HUES48 (cell line): Measurements from ENCODE around the gene SGPP2.

ENCODE experiments used
- H3K27ac ChIP-seq: one replicate; pipeline ENCODE4 v1.7.0; 2013; ENCODE audit warnings: low read depth, low read length, inconsistent platforms
- H3K27me3 ChIP-seq: 2 replicates; pipeline ENCODE4 v1.6.1; 2013; ENCODE audit warnings: mild to moderate bottlenecking, low read length; ENCODE audit not compliant: control insufficient read depth, insufficient read depth
- H3K36me3 ChIP-seq: 2 replicates; pipeline ENCODE4 v1.6.1; 2013; ENCODE audit warnings: low read length; ENCODE audit not compliant: control insufficient read depth, insufficient read depth
- H3K4me1 ChIP-seq: 2 replicates; pipeline ENCODE4 v1.6.1; 2013; ENCODE audit warnings: mild to moderate bottlenecking, low read length; ENCODE audit not compliant: control insufficient read depth, insufficient read depth
- H3K4me3 ChIP-seq: 2 replicates; pipeline ENCODE4 v1.5.1; 2013; ENCODE audit warnings: mild to moderate bottlenecking, low read depth, low read length
- H3K9ac ChIP-seq: 2 replicates; pipeline ENCODE4 v1.6.1; 2013; ENCODE audit warnings: mild to moderate bottlenecking, low read depth, low read length, moderate library complexity
- H3K9me3 ChIP-seq: 2 replicates; pipeline ENCODE4 v1.6.1; 2013; ENCODE audit warnings: low read length; ENCODE audit not compliant: control insufficient read depth, insufficient read depth

Gene SGPP2

GRCh38 chr2:222470802-222471468, 46.6 kb downstream of the SGPP2 start:
- Histone ChIP-seq H3K4me1 (peaks cover 23% of the 10 kb centered on the region), H3K36me3 (no peaks in the 10 kb centered on the region), H3K27ac (peak overlapping the region; percentile 48), H3K27me3 (peaks cover 4% of the 10 kb centered on the region), H3K4me3 (no peak overlapping the region), H3K9me3 (no peaks in the 10 kb centered on the region), H3K9ac (no peak overlapping the region)

GRCh38 chr2:222477962-222478608, 53.7 kb downstream of the SGPP2 start:
- no peaks in the 10 kb centered on the region for H3K9me3 ChIP-seq
- no peak overlapping the region for H3K27ac ChIP-seq
- no peaks in the 10 kb centered on the region for H3K36me3 ChIP-seq
- H3K27me3 ChIP-seq, result peaks cover 51% of the 10 kb centered on the region
- peaks cover 8% of the 10 kb centered on the region; the same call in 1 of the 2 replicates for H3K4me1 ChIP-seq
- H3K4me3 ChIP-seq, result peak overlapping the region; percentile 50
- H3K9ac ChIP-seq, result no peak overlapping the region

GRCh38 chr2:222479859-222480258, 55.5 kb downstream of the SGPP2 start:
- H3K4me1 ChIP-seq, result peaks cover 8% of the 10 kb centered on the region; the same call in 1 of the 2 replicates

GRCh38 chr2:222480497-222480896, 56.2 kb downstream of the SGPP2 start:
- H3K9me3 ChIP-seq, result no peaks in the 10 kb centered on the region
- peaks cover 8% of the 10 kb centered on the region; the same call in 1 of the 2 replicates for H3K4me1 ChIP-seq
- H3K27me3 ChIP-seq, result peaks cover 73% of the 10 kb centered on the region
- H3K36me3 ChIP-seq, result no peaks in the 10 kb centered on the region
- H3K9ac ChIP-seq, result no peak overlapping the region
- H3K27ac ChIP-seq, result no peak overlapping the region
- no peak overlapping the region for H3K4me3 ChIP-seq

More at GRCh38 chr2:222479859-222480258, 55.5 kb downstream of the SGPP2 start:
- Histone ChIP-seq H3K4me3 (no peak overlapping the region), H3K9me3 (no peaks in the 10 kb centered on the region), H3K27me3 (peaks cover 69% of the 10 kb centered on the region), H3K27ac (no peak overlapping the region), H3K36me3 (no peaks in the 10 kb centered on the region), H3K9ac (no peak overlapping the region)

GRCh38 chr2:222481941-222482340, 57.6 kb downstream of the SGPP2 start:
- peaks cover 8% of the 10 kb centered on the region; the same call in 1 of the 2 replicates for H3K4me1 ChIP-seq
- H3K36me3 ChIP-seq, result no peaks in the 10 kb centered on the region
- H3K27ac ChIP-seq, result no peak overlapping the region
- H3K9ac ChIP-seq, result no peak overlapping the region
- H3K9me3 ChIP-seq, result no peaks in the 10 kb centered on the region
- no peak overlapping the region for H3K4me3 ChIP-seq
- H3K27me3 ChIP-seq, result peaks cover 75% of the 10 kb centered on the region

- Histone ChIP-seq H3K9ac (no peak overlapping the region), H3K27ac (no peak overlapping the region), H3K4me3 (no peak overlapping the region), H3K4me1 (peaks cover 2% of the 10 kb centered on the region; the same call in 1 of the 2 replicates), H3K36me3 (no peaks in the 10 kb centered on the region), H3K27me3 (peaks cover 78% of the 10 kb centered on the region), H3K9me3 (no peaks in the 10 kb centered on the region)
Observed at GRCh38 chr2:222483513-222484039, 59.2 kb downstream of the SGPP2 start.

GRCh38 chr2:222485367-222486211, 61.2 kb downstream of the SGPP2 start:
- peak overlapping the region; percentile 45 for H3K27ac ChIP-seq
- H3K27me3 ChIP-seq, result peaks cover 61% of the 10 kb centered on the region
- no peak overlapping the region for H3K9ac ChIP-seq
- no peaks in the 10 kb centered on the region for H3K4me1 ChIP-seq
- H3K36me3 ChIP-seq, result no peaks in the 10 kb centered on the region
- H3K4me3 ChIP-seq, result no peak overlapping the region
- no peaks in the 10 kb centered on the region for H3K9me3 ChIP-seq

GRCh38 chr2:222490131-222490530, 65.8 kb downstream of the SGPP2 start:
- no peaks in the 10 kb centered on the region for H3K36me3 ChIP-seq
- no peak overlapping the region for H3K9ac ChIP-seq
- no peaks in the 10 kb centered on the region for H3K4me1 ChIP-seq
- peaks cover 11% of the 10 kb centered on the region for H3K9me3 ChIP-seq
- H3K27me3 ChIP-seq, result peaks cover 18% of the 10 kb centered on the region; the same call in 1 of the 2 replicates
- H3K27ac ChIP-seq, result no peak overlapping the region
- no peak overlapping the region for H3K4me3 ChIP-seq

- Histone ChIP-seq H3K9me3 (peaks cover 11% of the 10 kb centered on the region), H3K9ac (no peak overlapping the region), H3K4me3 (no peak overlapping the region), H3K27ac (no peak overlapping the region), H3K36me3 (no peaks in the 10 kb centered on the region), H3K4me1 (no peaks in the 10 kb centered on the region), H3K27me3 (0 out of 2 replicates have a peak, but pooled peaks cover 3% of the 10 kb centered on the region)
Observed at GRCh38 chr2:222492683-222493082, 68.3 kb downstream of the SGPP2 start.

- Histone ChIP-seq H3K9ac (no peak overlapping the region), H3K27me3 (no peaks in the 10 kb centered on the region), H3K4me1 (no peaks in the 10 kb centered on the region), H3K27ac (no peak overlapping the region), H3K9me3 (peaks cover 11% of the 10 kb centered on the region), H3K36me3 (no peaks in the 10 kb centered on the region), H3K4me3 (no peak overlapping the region)
Observed at GRCh38 chr2:222494104-222494739, 69.9 kb downstream of the SGPP2 start.
